ENCODE results near the gene DNAJC17.

The DNAJC17 gene

GRCh38 chr15:40764629-40765103, 42.6 kb downstream of the DNAJC17 start:
- no peak for DNase-seq

GRCh38 chr15:40763801-40764628, 43.3 kb downstream of the DNAJC17 start, which contains the start of gene GCHFR:
Gene GCHFR (plus strand): TSS chr15:40764068. CDS start chr15:40764181, 113 bp downstream.
- peak; percentile 13 for DNase-seq

- DNase-seq, result peak; percentile 80
These were observed 44.1 kb downstream of the DNAJC17 start for GRCh38 chr15:40762919-40763800.

- DNase-seq, result no peak
These were observed 47.3 kb downstream of the DNAJC17 start for GRCh38 chr15:40759961-40760360.

GRCh38 chr15:40756938-40757337, 50.3 kb downstream of the DNAJC17 start:
- no peak for DNase-seq

- DNase-seq, result peak; percentile 35
These were observed 51.5 kb downstream of the DNAJC17 start for GRCh38 chr15:40755812-40756208.

- DNase-seq, result peak; percentile 86
These were observed 52.1 kb downstream of the DNAJC17 start, which contains the start of gene RMDN3 for GRCh38 chr15:40754883-40755811. Gene RMDN3 (minus strand): TSS chr15:40755254. CDS start chr15:40754783, 471 bp downstream.

- DNase-seq, result no peak
These were observed 52.7 kb downstream of the DNAJC17 start for GRCh38 chr15:40754574-40754882.

- no peak for DNase-seq
These were observed 55.5 kb downstream of the DNAJC17 start for GRCh38 chr15:40751745-40752144.

- no peak for DNase-seq
These were observed 56.4 kb downstream of the DNAJC17 start for GRCh38 chr15:40750885-40751284.

GRCh38 chr15:40749151-40749630, 58.1 kb downstream of the DNAJC17 start:
- DNase-seq, result no peak

- DNase-seq, result no peak
These were observed 59.3 kb downstream of the DNAJC17 start for GRCh38 chr15:40747685-40748631.

- no peak for DNase-seq
These were observed 60.3 kb downstream of the DNAJC17 start for GRCh38 chr15:40746916-40747418.

- DNase-seq, result no peak
These were observed 62.5 kb downstream of the DNAJC17 start for GRCh38 chr15:40744815-40745152.

- no peak for DNase-seq
These were observed 63.1 kb downstream of the DNAJC17 start for GRCh38 chr15:40743921-40744814.

- no peak for DNase-seq
These were observed 63.8 kb downstream of the DNAJC17 start for GRCh38 chr15:40743485-40743901.

GRCh38 chr15:40739854-40740253, 67.4 kb downstream of the DNAJC17 start:
- no peak for DNase-seq

- no peak for DNase-seq
These were observed 68.2 kb downstream of the DNAJC17 start for GRCh38 chr15:40739047-40739446.

- DNase-seq, result peak; percentile 75
These were observed 70.2 kb downstream of the DNAJC17 start for GRCh38 chr15:40737048-40737447.

- DNase-seq, result no peak
These were observed 70.7 kb downstream of the DNAJC17 start for GRCh38 chr15:40736575-40736974.
